HEK293T (cell line): Measurements from ENCODE around the gene SRGAP1.

Source experiments
- ELF4 ChIP-seq: fragments of 450-650 bp; IDR thresholded peaks from 2 replicates; pipeline ENCODE4 v1.6.1; 2017; ENCODE audit warnings: antibody characterized with exemption
- FOXK2 ChIP-seq: fragments of 450-650 bp; IDR thresholded peaks from 2 replicates; pipeline ENCODE4 v1.6.1; 2016; ENCODE audit warnings: mild to moderate bottlenecking
- HDGF ChIP-seq: fragments of 450-650 bp; IDR thresholded peaks from 2 replicates; pipeline ENCODE4 v1.6.1; 2017; ENCODE audit warnings: antibody characterized with exemption, borderline replicate concordance
- NFRKB ChIP-seq: fragments of 450-650 bp; IDR thresholded peaks from 2 replicates; pipeline ENCODE4 v1.6.1; 2016; ENCODE audit warnings: mild to moderate bottlenecking, moderate library complexity
- SP1 ChIP-seq: fragments of 450-650 bp; IDR thresholded peaks from 2 replicates; pipeline ENCODE4 v1.6.1; 2017
- SUZ12 ChIP-seq: fragments of 450-650 bp; IDR thresholded peaks from 2 replicates; pipeline ENCODE4 v1.6.1; 2016; ENCODE audit warnings: mild to moderate bottlenecking
- TARDBP ChIP-seq: fragments of 450-650 bp; IDR thresholded peaks from 2 replicates; pipeline ENCODE4 v1.6.1; 2016
- ZNF384 ChIP-seq: fragments of 450-650 bp; IDR thresholded peaks from 2 replicates; pipeline ENCODE4 v1.6.1; 2016

DNA sequence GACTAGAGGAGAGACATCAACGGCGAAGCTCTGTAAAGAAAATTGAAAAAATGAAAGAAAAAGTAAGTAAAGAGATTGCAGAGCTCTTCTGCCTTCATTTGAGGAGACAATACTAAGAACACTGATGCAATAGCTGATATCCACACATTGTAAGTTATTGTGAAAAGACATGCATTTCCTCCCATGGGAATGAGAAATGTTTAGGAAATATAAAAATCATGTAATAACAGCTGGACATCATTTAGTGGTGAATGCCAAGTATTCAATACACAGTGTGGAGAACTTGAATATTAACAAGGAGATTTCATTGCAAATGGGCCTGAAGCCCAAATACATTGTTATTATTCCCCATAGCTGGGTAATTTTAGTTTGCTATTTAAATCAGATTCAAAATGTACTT lies 198.4 kb downstream of the SRGAP1 start:
- TF ChIP-seq ELF4 (no peak), TARDBP (no peak), SP1 (no peak), FOXK2 (no peak), NFRKB (no peak), SUZ12 (no peak), ZNF384 (no peak), HDGF (no peak)
